HepG2 (cell line): ENCODE results near the gene RAB34. TPM values are rescaled to one million over a fixed set of nuclear protein-coding genes. Genes with fewer than 3 reads are reported as not detected.

Experiments
- BHLHE40 ChIP-seq: IDR thresholded peaks from 2 replicates; pipeline ENCODE4 v1.6.1; 2011; ENCODE audit warnings: low read length, improper control_type of control experiment
- HNF4G ChIP-seq, 2 experiments: sonication (generic) in 1 of 2; formaldehyde crosslinking in 1 of 2; IDR thresholded peaks; 2 replicates each; pipeline versions ENCODE4 v1.4.0 to v1.6.1; 2011 to 2020; ENCODE audit warnings: borderline replicate concordance in 2 of 2, low read depth in 2 of 2, mild to moderate bottlenecking in 2 of 2, low read length in 1 of 2, missing genetic modification reagents in 1 of 2, moderate library complexity in 1 of 2
- IRF2 ChIP-seq: IDR thresholded peaks from 2 replicates; pipeline ENCODE4 v1.6.1; 2018; ENCODE audit warnings: missing genetic modification reagents, missing compliant biosample characterization
- ZNF432 ChIP-seq: sonication (generic); formaldehyde crosslinking; IDR thresholded peaks from 2 replicates; pipeline ENCODE4 v1.5.0; 2020; ENCODE audit warnings: missing genetic modification reagents, mild to moderate bottlenecking, borderline replicate concordance
- ZNF577 ChIP-seq: sonication (generic); formaldehyde crosslinking; IDR thresholded peaks from 2 replicates; pipeline ENCODE4 v1.4.0; 2020; ENCODE audit warnings: mild to moderate bottlenecking, low read depth, missing genetic modification reagents, borderline replicate concordance
- ZNF607 ChIP-seq: sonication (generic); formaldehyde crosslinking; IDR thresholded peaks from 2 replicates; pipeline ENCODE4 v1.5.1; 2020; ENCODE audit warnings: missing genetic modification reagents, mild to moderate bottlenecking, borderline replicate concordance
- polyA plus RNA-seq, 8 experiments: library from polyadenylated mRNA; depleted of rRNA in 3 of 8; stranded (reverse) in 7 of 8; unstranded in 1 of 8; fragments of >200 nt; fragmentation: Illumina TruSeq in 4 of 8; extraction: Trizol in 4 of 8; gene quantifications; 2 replicates each; pipeline versions ENCODE4 v1.2.1 to v1.2.3, GENCODE V29; 2011 to 2016; ENCODE audit warnings: low read depth in 4 of 8, missing spikeins in 1 of 8, mixed read lengths in 1 of 8; ENCODE audit not compliant: insufficient read depth in 1 of 8
- total RNA-seq, 5 experiments: library from RNA; depleted of rRNA; stranded (reverse); fragments of >200 nt; fragmentation: Illumina TruSeq; extraction: Trizol; gene quantifications; 2 replicates each; pipeline ENCODE4 v1.2.3, GENCODE V29; 2016; ENCODE audit warnings: low read depth in 1 of 5
- TF ChIP-seq, protein P1 (sequence below): sonication (generic); formaldehyde crosslinking; IDR thresholded peaks from 2 replicates; pipeline ENCODE4 v1.4.0; 2020; ENCODE audit warnings: mild to moderate bottlenecking, low read depth, missing genetic modification reagents
- TF ChIP-seq, protein P2 (sequence below): IDR thresholded peaks from 2 replicates; pipeline ENCODE4 v1.6.1; 2016; ENCODE audit warnings: low read depth, control low read depth
- TF ChIP-seq, protein P3 (sequence below): IDR thresholded peaks from 2 replicates; pipeline ENCODE4 v1.6.1; 2018; ENCODE audit warnings: missing genetic modification reagents, mild to moderate bottlenecking, missing compliant biosample characterization
- TF ChIP-seq, protein P4 (sequence below): sonication (generic); formaldehyde crosslinking; IDR thresholded peaks from 2 replicates; pipeline ENCODE4 v1.5.0; 2020; ENCODE audit warnings: mild to moderate bottlenecking, missing genetic modification reagents, borderline replicate concordance
- TF ChIP-seq, protein P5 (sequence below): sonication (generic); formaldehyde crosslinking; IDR thresholded peaks from 2 replicates; pipeline ENCODE4 v1.4.0; 2020; ENCODE audit warnings: missing genetic modification reagents, borderline replicate concordance

RAB34 gene
- total and polyA plus RNA-seq, 2 of the 13 experiments (the other 11 are each of a cell fraction or from before 2014, with no cell fraction given): 0.49 TPM; not detected in 1

DNA sequence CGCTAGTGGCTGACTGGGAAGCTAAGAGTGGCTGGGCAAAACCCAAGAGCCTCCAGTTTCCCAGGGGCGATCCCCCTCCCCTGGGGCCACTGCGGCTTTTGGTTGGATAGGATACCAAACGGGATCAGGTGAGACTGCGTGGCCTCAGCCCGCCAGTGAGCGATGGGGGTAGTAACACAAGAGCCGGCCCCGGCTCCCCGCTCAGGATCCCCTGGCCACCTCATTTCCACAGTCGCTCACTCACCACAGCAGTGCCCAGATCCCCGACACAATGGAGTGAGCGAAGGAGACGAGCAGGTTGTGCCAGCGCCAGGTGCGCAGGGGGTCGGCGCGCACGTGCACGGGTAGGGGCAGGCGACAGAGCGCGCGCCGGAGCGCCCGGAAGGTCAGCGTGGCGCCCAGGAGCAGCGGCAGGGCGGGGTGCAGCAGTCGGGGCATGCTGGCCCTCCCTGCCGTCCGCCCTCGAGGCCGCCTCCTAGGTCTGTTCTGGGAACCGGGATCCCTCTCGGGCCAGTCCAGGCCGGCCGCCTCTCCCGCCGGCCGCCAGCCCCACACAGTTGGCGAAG is 8.1 kb upstream of the RAB34 start (continued):
- TF ChIP-seq, protein P1, sequence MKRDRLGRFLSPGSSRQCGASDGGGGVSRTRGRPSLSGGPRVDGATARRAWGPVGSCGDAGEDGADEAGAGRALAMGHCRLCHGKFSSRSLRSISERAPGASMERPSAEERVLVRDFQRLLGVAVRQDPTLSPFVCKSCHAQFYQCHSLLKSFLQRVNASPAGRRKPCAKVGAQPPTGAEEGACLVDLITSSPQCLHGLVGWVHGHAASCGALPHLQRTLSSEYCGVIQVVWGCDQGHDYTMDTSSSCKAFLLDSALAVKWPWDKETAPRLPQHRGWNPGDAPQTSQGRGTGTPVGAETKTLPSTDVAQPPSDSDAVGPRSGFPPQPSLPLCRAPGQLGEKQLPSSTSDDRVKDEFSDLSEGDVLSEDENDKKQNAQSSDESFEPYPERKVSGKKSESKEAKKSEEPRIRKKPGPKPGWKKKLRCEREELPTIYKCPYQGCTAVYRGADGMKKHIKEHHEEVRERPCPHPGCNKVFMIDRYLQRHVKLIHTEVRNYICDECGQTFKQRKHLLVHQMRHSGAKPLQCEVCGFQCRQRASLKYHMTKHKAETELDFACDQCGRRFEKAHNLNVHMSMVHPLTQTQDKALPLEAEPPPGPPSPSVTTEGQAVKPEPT: 0 out of 2 replicates have a peak, but pooled peaks have one; percentile 80
- TF ChIP-seq HNF4G (IDR thresholded peaks at IDR 0.05; ENCODE audit: borderline replicate concordance, low read depth, low read length) (no peak), HNF4G (CRISPR knock-in tag; IDR thresholded peaks at IDR 0.05; ENCODE audit: borderline replicate concordance, low read depth) (peak; percentile 69), ZNF577 (CRISPR knock-in tag) (no peak), BHLHE40 (peak; percentile 89), IRF2 (CRISPR knock-in tag) (peak; percentile 31; the same call in 1 of the 2 replicates), ZNF607 (no peak; the same call in 1 of the 2 replicates), ZNF432 (CRISPR knock-in tag) (no peak)
- TF ChIP-seq, protein P2, sequence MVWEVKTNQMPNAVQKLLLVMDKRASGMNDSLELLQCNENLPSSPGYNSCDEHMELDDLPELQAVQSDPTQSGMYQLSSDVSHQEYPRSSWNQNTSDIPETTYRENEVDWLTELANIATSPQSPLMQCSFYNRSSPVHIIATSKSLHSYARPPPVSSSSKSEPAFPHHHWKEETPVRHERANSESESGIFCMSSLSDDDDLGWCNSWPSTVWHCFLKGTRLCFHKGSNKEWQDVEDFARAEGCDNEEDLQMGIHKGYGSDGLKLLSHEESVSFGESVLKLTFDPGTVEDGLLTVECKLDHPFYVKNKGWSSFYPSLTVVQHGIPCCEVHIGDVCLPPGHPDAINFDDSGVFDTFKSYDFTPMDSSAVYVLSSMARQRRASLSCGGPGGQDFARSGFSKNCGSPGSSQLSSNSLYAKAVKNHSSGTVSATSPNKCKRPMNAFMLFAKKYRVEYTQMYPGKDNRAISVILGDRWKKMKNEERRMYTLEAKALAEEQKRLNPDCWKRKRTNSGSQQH (CRISPR knock-in tag): no peak
- TF ChIP-seq, protein P3, sequence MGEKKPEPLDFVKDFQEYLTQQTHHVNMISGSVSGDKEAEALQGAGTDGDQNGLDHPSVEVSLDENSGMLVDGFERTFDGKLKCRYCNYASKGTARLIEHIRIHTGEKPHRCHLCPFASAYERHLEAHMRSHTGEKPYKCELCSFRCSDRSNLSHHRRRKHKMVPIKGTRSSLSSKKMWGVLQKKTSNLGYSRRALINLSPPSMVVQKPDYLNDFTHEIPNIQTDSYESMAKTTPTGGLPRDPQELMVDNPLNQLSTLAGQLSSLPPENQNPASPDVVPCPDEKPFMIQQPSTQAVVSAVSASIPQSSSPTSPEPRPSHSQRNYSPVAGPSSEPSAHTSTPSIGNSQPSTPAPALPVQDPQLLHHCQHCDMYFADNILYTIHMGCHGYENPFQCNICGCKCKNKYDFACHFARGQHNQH (CRISPR knock-in tag): peak; percentile 35; the same call in 1 of the 2 replicates
- TF ChIP-seq, protein P4, sequence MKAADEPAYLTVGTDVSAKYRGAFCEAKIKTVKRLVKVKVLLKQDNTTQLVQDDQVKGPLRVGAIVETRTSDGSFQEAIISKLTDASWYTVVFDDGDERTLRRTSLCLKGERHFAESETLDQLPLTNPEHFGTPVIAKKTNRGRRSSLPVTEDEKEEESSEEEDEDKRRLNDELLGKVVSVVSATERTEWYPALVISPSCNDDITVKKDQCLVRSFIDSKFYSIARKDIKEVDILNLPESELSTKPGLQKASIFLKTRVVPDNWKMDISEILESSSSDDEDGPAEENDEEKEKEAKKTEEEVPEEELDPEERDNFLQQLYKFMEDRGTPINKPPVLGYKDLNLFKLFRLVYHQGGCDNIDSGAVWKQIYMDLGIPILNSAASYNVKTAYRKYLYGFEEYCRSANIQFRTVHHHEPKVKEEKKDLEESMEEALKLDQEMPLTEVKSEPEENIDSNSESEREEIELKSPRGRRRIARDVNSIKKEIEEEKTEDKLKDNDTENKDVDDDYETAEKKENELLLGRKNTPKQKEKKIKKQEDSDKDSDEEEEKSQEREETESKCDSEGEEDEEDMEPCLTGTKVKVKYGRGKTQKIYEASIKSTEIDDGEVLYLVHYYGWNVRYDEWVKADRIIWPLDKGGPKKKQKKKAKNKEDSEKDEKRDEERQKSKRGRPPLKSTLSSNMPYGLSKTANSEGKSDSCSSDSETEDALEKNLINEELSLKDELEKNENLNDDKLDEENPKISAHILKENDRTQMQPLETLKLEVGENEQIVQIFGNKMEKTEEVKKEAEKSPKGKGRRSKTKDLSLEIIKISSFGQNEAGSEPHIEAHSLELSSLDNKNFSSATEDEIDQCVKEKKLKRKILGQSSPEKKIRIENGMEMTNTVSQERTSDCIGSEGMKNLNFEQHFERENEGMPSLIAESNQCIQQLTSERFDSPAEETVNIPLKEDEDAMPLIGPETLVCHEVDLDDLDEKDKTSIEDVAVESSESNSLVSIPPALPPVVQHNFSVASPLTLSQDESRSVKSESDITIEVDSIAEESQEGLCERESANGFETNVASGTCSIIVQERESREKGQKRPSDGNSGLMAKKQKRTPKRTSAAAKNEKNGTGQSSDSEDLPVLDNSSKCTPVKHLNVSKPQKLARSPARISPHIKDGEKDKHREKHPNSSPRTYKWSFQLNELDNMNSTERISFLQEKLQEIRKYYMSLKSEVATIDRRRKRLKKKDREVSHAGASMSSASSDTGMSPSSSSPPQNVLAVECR: peak; percentile 81
- TF ChIP-seq, protein P5, sequence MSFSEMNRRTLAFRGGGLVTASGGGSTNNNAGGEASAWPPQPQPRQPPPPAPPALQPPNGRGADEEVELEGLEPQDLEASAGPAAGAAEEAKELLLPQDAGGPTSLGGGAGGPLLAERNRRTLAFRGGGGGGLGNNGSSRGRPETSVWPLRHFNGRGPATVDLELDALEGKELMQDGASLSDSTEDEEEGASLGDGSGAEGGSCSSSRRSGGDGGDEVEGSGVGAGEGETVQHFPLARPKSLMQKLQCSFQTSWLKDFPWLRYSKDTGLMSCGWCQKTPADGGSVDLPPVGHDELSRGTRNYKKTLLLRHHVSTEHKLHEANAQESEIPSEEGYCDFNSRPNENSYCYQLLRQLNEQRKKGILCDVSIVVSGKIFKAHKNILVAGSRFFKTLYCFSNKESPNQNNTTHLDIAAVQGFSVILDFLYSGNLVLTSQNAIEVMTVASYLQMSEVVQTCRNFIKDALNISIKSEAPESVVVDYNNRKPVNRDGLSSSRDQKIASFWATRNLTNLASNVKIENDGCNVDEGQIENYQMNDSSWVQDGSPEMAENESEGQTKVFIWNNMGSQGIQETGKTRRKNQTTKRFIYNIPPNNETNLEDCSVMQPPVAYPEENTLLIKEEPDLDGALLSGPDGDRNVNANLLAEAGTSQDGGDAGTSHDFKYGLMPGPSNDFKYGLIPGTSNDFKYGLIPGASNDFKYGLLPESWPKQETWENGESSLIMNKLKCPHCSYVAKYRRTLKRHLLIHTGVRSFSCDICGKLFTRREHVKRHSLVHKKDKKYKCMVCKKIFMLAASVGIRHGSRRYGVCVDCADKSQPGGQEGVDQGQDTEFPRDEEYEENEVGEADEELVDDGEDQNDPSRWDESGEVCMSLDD (CRISPR knock-in tag): no peak; the same call in 1 of the 2 replicates
